ENCODE data around the gene ZMIZ1.

- TF ChIP-seq CTCF (IDR thresholded peaks at IDR 0.05; ENCODE audit: low read depth, low read length) (no peak), POLR2A (IDR thresholded peaks at IDR 0.05; ENCODE audit: extremely low read depth, insufficient read length) (no peak)
Observed at GRCh38 chr10:79059859-79060379, 8.8 kb upstream of the ZMIZ1 start.

All from NB4 (cell line).